Dermis blood vessel endothelial cell (primary cell): ENCODE data around the gene FNDC3B. TPM values are rescaled to one million over a fixed set of nuclear protein-coding genes. Genes with fewer than 3 reads are reported as not detected.

ENCODE experiments used
- DNase-seq: peaks from one replicate; pipeline ENCODE4 v3.0.0; 2010
- total RNA-seq: library from RNA; depleted of rRNA; stranded (reverse); fragments of >200 nt; gene quantifications from 2 replicates; pipeline ENCODE4 v1.2.3, GENCODE V29; 2014

FNDC3B gene
- total RNA-seq, 1 donor from 2014 or later: 126 TPM

DNA sequence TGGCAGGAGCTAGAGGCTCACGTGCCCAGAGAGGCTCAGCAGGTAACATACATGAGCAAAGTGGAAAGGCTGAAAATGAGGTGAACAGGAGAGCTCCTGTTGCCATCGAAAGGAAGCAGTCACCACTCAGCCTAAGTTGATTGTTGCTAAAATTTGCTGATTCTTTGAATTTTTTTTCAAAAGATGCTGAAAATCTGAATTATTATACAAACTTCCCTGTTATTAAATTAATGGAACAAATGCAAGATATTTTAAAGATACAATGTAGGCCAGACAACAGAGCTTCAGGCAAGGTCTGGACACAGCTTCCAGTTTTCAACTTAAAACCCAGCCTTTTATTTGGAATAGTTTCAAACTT lies 257.6 kb downstream of the FNDC3B start:
- no peak for DNase-seq

DNA sequence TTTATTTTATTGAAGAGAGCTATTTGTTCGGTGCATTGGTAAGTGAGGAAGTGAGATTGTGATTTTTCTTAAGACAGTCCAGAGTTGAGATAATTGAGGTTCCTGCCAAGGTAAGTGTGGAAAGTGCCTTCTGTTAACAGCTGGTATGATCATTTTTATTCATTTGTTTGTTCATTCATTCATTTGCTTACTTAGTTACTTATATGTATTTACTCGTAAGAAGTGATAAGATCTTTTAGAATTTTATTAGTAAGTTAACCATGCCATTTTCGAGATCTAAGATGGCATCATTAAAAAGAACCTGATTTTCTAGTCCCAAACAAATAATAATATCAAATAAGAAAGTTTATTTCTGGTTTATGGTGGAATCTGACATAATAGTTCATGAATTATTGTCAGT lies 258.9 kb downstream of the FNDC3B start:
- DNase-seq: no peak

GRCh38 chr3:172300187-172300586 lies 260.8 kb downstream of the FNDC3B start:
- no peak for DNase-seq

- DNase-seq: no peak
These were observed 261.5 kb downstream of the FNDC3B start for GRCh38 chr3:172300862-172301261.

DNA sequence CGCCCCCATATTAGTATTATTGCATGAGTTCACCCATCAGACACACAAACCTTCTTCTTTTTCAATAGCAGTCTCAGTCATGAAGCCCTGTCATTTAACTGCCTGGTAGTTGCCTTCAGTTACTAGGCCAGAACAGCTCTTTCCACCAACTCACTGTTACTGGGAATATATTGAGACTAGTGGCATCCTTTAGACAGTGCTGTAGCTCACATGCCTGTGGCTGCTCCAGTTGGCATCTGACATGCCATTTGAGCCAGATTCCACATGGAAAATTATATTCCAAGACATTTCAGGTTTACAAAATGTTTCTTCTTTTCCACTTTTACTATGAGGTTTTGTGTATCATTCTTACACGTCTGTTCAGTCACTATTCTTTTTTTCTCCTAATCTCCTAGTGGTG lies 262.8 kb downstream of the FNDC3B start:
- DNase-seq: no peak

DNA sequence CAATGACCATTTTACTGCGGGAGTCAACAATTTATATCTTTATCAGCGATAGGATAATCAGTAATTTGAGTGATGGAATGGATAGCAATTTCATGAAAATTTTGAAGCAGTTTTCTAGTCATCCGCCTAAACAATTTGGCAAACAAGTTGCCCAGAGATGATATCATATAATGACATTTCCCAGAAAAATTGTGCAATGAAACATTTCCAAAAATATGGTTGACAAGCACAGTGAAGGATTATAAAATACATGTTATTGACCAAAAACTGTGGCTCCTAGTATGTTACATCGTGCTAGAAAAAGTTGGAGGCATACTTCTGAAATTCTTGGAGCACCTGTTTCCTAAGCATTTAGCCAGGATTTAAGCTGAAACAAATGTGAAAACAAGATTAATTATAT lies 263.8 kb downstream of the FNDC3B start:
- DNase-seq: no peak

GRCh38 chr3:172303941-172304558 lies 264.7 kb downstream of the FNDC3B start:
- DNase-seq: no peak

- DNase-seq: peak; percentile 48
These were observed 266.2 kb downstream of the FNDC3B start for GRCh38 chr3:172305552-172305951.

DNA sequence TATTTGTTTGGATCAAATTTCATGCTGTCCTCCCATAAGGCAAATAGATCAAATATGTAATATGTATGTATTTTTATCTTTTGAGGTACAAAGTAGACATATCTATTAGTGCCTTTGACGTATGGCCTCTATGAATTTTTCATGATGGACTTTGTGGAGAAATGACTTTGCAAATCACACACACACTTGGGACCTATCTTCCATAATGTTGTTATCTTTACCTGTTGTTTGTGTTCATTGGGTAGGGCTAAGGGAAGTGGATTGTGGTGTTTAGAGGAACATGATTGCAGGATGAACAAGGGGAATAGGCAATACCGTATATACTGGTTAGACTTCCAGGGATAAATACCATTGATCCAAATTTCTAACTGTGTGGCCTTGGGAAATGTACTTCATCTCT lies 266.6 kb downstream of the FNDC3B start:
- no peak for DNase-seq

- peak; percentile 22 for DNase-seq
These were observed 267.8 kb downstream of the FNDC3B start for GRCh38 chr3:172307141-172307560.

GRCh38 chr3:172309059-172309458 lies 269.7 kb downstream of the FNDC3B start:
- no peak for DNase-seq

GRCh38 chr3:172309741-172310427 lies 270.5 kb downstream of the FNDC3B start:
- no peak for DNase-seq

DNA sequence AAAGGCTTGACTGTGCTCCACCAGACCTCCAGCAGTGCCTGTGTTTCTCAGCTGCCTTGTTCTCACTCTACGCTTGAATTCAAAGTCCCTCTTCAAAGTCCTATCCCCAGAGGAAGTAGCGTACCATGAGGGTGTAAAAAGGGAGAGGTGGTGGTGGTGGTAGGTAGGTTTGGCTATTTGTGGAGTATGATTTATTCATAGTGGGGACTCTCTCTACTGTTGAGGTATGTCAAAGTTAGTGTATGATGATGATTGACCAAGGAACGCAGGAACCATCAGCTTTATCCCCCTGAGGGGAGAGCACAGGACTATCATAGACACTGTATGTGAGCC lies 271.0 kb downstream of the FNDC3B start:
- DNase-seq: no peak

DNA sequence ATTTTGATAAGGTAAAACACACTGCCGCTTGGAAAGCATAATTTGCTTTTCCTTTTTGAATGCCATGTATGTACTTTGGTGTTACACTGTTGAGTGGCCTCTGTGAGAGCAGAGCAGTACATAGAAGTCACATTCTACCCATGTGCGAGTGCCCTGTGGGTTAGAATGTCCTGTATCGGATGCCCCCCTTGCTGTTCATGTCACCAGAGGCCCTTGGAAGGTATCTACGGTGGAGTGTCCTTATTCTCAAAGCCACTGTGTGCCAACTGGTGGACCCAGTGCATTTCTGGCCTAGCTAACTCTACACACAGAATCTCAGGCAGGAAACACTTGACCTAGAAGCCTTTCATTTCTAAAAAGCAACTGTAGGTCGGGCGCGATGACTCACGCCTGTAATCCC lies 271.8 kb downstream of the FNDC3B start:
- DNase-seq: no peak

DNA sequence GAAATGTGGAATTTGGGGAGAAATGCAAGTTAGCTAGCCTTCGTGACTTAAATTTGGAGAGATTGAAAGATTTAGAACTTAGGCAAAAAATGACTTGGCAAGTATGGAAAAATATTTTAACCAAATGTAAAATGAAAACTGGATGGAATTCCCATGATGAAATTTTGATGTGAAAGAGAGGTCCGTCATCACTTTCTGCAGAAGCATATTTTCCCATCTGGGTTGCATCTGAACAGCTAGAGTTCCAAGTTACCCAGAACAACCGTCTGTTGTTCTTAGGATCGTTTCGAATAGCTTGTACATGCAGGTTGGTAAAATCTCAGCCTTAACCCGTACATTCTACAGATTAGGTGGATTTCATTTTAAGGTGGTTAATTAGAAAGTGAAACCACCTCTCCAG lies 272.6 kb downstream of the FNDC3B start:
- no peak for DNase-seq

GRCh38 chr3:172312711-172313110 lies 273.3 kb downstream of the FNDC3B start:
- no peak for DNase-seq

- no peak for DNase-seq
These were observed 274.3 kb downstream of the FNDC3B start for GRCh38 chr3:172313671-172314070.

DNA sequence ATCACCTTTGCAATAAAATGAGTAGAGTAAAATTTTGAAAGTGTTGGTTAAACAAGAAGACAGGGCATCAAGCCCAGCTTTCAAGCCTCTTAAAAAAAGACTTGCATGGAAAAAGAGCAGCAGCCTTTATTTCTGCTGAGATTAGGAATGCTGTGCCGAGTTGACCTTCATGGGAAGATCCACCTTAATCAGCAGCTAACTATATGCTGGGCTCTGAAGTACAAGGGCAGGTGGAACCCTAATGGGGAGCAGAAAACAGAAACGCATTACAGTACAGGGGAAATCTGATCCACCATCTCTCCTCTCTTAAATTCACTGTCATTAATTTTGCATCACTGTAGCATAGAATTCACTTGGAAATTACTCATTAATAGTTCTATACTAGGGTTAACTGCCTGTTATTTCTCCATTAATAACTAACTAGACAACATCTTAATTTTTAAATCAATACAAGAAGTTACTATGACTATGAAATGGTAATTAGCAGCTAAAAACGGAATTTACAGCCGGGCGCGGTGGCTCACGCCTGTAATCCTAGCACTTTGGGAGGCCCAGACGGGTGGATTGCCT lies 275.3 kb downstream of the FNDC3B start:
- no peak for DNase-seq

DNA sequence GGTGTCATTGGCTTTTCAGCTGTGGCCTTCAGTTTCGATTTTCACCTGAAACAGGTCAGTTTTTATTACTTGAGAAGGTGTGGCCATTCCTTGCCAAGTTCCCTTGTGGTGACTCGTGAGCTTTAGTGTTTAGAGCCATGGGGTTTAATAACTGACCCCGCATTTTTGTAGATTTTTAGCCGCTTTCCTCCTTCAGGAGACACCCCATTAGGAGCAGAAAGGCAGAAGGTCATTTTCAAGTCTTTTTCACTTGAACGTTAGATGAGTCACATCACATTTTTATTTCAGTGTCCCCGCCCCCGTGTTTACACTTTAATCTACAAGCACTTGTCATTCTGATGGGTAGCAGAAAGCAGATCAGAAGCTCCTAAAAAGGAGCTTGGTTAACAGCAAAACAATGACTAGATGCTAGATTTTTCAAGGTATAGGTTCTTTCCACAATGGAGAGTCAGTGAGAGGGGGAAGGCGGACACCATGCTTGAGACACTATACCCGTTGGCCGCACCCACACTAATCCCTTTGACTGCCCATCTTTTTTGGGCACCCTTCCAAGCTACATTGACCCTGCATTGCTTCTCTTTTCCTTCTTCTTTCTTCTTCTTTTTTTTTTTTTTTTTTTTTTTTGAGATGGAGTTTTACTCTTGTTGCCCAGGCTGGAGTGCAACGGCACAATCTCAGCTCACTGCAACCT lies 276.2 kb downstream of the FNDC3B start:
- DNase-seq: peak; percentile 46

- DNase-seq: no peak
These were observed 277.4 kb downstream of the FNDC3B start for GRCh38 chr3:172316758-172317157.

DNA sequence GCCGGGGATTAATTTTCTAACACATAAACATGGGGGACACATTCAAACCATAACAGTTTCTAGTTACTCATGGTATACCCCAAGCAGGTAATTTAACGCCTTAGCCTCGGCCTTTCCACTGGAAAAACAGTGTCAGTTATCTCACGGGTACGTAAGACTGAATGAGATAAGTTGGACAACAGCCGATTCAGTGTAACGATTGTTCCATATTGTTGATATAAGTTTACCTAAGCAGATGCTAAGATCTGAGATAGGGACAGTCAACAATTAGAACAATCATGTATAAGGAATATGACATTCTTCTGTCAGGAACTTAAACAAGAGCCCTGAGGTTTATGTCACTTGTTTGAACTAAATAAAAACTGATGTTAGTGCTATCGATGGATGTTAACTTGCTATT lies 278.1 kb downstream of the FNDC3B start:
- DNase-seq: peak; percentile 71

- peak; percentile 98 for DNase-seq
These were observed 278.6 kb downstream of the FNDC3B start for GRCh38 chr3:172317984-172318383.

DNA sequence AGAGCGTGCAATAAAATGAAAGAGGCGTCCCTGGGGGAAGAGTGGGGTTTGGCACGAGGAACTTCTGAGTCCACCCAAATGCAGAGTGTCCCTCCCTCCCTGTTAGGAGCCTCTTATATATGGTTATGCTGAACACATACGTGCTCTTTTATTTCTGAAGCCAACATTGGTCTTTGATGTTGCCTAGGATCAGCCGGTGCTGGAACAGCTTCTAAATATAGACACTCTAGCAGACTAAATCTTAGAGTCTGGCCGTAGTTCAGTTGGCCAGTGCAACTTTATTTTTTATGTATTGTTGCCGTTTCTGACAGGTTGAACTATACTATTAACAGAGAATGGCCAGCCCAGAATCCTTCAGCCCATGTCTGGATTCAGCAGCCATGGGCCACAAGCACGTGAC lies 280.2 kb downstream of the FNDC3B start:
- no peak for DNase-seq

- DNase-seq: no peak
These were observed 281.1 kb downstream of the FNDC3B start for GRCh38 chr3:172320468-172320867.
